Ishikawa (cell line): ENCODE results near the gene HDHD3.

Source experiments
- CEBPB ChIP-seq: IDR thresholded peaks from 2 replicates; pipeline ENCODE4 v1.6.1; 2012
- CREB1 ChIP-seq: IDR thresholded peaks from 2 replicates; pipeline ENCODE4 v1.6.1; 2012; ENCODE audit warnings: low read depth
- EGR1 ChIP-seq: IDR thresholded peaks from 2 replicates; pipeline ENCODE4 v1.6.1; 2012
- EP300 ChIP-seq: IDR thresholded peaks from 2 replicates; pipeline ENCODE4 v1.6.1; 2012; ENCODE audit warnings: borderline replicate concordance
- FOXM1 ChIP-seq: IDR thresholded peaks from 2 replicates; pipeline ENCODE4 v1.6.1; 2012; ENCODE audit warnings: low read depth, borderline replicate concordance
- NFIC ChIP-seq: IDR thresholded peaks from 2 replicates; pipeline ENCODE4 v1.6.1; 2012
- RAD21 ChIP-seq: IDR thresholded peaks from 2 replicates; pipeline ENCODE4 v1.6.1; 2012; ENCODE audit warnings: low read depth
- TAF1 ChIP-seq: IDR thresholded peaks from 2 replicates; pipeline ENCODE4 v1.6.1; 2012; ENCODE audit warnings: low read depth, mild to moderate bottlenecking
- TCF12 ChIP-seq: IDR thresholded peaks from 2 replicates; pipeline ENCODE4 v1.6.1; 2012; ENCODE audit warnings: low read depth
- TEAD4 ChIP-seq: IDR thresholded peaks from 2 replicates; pipeline ENCODE4 v1.6.1; 2012
- YY1 ChIP-seq: IDR thresholded peaks from 2 replicates; pipeline ENCODE4 v1.6.1; 2012; ENCODE audit warnings: low read depth
- ZBTB7A ChIP-seq: IDR thresholded peaks from 2 replicates; pipeline ENCODE4 v1.6.1; 2012; ENCODE audit warnings: low read depth
- TF ChIP-seq, protein P1 (sequence below): IDR thresholded peaks from 2 replicates; pipeline ENCODE4 v1.6.1; 2012; ENCODE audit warnings: low read depth, mild to moderate bottlenecking
- TF ChIP-seq, protein P2 (sequence below): IDR thresholded peaks from 2 replicates; pipeline ENCODE4 v1.6.1; 2012
- TF ChIP-seq, protein P3 (sequence below): IDR thresholded peaks from 2 replicates; pipeline ENCODE4 v1.6.1; 2012

HDHD3 gene

DNA sequence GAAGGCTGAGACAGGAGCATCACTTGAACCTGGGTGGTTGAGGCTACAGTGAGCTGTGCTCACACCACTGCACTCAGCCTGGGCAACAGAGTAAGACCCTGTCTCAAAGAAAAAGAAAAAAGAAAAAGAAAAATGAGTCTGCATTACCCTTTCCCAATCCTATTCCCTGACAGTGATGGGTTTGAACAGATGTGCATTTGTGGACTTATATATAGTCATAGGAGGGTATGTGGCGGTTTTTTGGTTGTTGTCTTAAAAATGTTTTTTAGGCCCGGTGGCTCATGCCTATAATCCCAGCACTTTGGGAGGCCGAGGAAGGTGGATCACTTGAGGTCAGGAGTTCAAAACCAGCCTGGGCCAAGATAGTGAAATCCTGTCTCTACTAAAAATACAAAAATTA is 13.4 kb downstream of the HDHD3 start:
- TF ChIP-seq FOXM1 (no peak), NFIC (no peak), RAD21 (no peak), ZBTB7A (no peak), CEBPB (no peak), TEAD4 (no peak), TAF1 (no peak), CREB1 (no peak), TCF12 (no peak), YY1 (no peak), EP300 (no peak)
- TF ChIP-seq, protein P1, sequence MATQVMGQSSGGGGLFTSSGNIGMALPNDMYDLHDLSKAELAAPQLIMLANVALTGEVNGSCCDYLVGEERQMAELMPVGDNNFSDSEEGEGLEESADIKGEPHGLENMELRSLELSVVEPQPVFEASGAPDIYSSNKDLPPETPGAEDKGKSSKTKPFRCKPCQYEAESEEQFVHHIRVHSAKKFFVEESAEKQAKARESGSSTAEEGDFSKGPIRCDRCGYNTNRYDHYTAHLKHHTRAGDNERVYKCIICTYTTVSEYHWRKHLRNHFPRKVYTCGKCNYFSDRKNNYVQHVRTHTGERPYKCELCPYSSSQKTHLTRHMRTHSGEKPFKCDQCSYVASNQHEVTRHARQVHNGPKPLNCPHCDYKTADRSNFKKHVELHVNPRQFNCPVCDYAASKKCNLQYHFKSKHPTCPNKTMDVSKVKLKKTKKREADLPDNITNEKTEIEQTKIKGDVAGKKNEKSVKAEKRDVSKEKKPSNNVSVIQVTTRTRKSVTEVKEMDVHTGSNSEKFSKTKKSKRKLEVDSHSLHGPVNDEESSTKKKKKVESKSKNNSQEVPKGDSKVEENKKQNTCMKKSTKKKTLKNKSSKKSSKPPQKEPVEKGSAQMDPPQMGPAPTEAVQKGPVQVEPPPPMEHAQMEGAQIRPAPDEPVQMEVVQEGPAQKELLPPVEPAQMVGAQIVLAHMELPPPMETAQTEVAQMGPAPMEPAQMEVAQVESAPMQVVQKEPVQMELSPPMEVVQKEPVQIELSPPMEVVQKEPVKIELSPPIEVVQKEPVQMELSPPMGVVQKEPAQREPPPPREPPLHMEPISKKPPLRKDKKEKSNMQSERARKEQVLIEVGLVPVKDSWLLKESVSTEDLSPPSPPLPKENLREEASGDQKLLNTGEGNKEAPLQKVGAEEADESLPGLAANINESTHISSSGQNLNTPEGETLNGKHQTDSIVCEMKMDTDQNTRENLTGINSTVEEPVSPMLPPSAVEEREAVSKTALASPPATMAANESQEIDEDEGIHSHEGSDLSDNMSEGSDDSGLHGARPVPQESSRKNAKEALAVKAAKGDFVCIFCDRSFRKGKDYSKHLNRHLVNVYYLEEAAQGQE: no peak
- TF ChIP-seq, protein P2, sequence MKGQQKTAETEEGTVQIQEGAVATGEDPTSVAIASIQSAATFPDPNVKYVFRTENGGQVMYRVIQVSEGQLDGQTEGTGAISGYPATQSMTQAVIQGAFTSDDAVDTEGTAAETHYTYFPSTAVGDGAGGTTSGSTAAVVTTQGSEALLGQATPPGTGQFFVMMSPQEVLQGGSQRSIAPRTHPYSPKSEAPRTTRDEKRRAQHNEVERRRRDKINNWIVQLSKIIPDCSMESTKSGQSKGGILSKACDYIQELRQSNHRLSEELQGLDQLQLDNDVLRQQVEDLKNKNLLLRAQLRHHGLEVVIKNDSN: no peak

DNA sequence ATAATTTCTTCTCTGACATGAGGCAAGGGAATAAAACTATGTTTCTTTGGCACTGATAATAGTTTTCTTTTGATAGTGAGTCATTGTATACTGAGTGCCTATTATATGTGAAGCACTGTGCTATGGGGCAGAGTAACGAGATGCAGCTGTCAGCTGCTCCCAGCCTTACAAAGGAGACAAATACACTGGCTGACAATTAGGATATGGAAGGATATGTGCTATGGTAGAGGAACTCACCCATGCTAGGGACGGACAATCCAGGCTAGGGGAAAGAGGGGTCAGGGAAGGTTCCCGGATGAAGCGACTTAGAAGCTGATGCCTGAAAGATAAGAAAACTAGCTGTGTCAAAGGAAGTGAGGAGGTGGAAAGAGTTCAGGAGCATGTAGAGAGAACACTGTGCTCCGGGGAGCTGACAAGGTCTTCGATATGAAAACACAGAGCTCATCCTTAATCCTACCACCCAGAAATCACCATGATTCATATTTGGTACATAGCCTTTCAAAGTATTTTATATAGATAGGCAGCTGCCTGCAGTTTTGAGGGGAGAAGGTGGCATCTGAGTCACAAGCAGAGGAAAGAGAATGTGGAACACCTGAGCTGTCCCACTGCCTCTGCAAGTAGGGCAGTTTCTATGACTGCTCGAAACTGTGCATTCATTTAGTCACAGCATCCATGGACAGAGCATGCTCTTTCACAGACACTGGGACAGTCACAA is 15.3 kb downstream of the HDHD3 start:
- TF ChIP-seq EP300: no peak
- TF ChIP-seq TCF12: no peak
- TF ChIP-seq, protein P2: no peak
- TF ChIP-seq TAF1: no peak
- no peak for TF ChIP-seq NFIC
- no peak for TF ChIP-seq CEBPB
- TF ChIP-seq, protein P3, sequence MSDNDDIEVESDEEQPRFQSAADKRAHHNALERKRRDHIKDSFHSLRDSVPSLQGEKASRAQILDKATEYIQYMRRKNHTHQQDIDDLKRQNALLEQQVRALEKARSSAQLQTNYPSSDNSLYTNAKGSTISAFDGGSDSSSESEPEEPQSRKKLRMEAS: no peak
- TF ChIP-seq FOXM1: no peak
- no peak for TF ChIP-seq RAD21
- TF ChIP-seq TEAD4: no peak
- TF ChIP-seq ZBTB7A: no peak
- no peak for TF ChIP-seq EGR1
- TF ChIP-seq YY1: no peak
- no peak for TF ChIP-seq CREB1
- TF ChIP-seq, protein P1: no peak

DNA sequence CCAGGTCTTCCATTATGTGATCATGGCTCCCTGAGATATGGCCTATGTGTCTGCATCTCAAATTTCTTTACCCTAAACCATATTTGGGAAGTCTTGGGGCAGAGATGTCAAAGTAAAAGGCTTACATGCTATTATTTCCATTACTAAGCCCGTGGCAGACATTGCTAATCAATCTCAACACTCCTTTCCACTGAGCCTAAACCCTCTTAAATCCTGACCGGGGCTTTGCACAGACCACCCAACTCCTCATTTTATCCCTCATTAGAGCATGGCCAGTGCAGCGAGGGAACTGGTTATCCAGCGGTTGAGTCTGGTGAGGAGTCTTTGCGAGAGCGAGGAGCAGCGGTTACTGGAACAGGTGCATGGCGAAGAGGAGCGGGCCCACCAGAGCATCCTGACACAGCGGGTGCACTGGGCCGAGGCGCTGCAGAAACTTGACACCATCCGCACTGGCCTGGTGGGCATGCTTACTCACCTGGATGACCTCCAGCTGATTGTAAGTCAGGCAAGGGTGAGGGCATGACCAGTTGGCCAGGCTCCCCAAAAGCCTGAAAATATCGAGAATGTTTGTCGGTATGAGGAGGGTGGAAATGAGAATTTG is 16.4 kb downstream of the HDHD3 start:
- TF ChIP-seq ZBTB7A: no peak
- no peak for TF ChIP-seq TAF1
- no peak for TF ChIP-seq FOXM1
- no peak for TF ChIP-seq YY1
- TF ChIP-seq, protein P1: no peak
- no peak for TF ChIP-seq CEBPB
- TF ChIP-seq TCF12: no peak
- TF ChIP-seq, protein P3: no peak
- no peak for TF ChIP-seq TEAD4
- no peak for TF ChIP-seq CREB1
- no peak for TF ChIP-seq EP300
- TF ChIP-seq RAD21: no peak
- TF ChIP-seq, protein P2: no peak
- TF ChIP-seq NFIC: no peak
